Measurements from ENCODE around the gene CELF5.

- TF ChIP-seq CTCF (conservative IDR thresholded peaks at IDR 0.05) (no peak), EZH2 (IDR thresholded peaks at IDR 0.05; ENCODE audit: low read depth) (no peak)
Measured at GRCh38 chr19:3323658-3324057, 99.2 kb downstream of the CELF5 start.

All from PC-9 (cell line).